Gastrocnemius medialis (tissue), 4 donors: ENCODE data around the gene KDM3B.

Experiments
- POLR2A ChIP-seq, 2 donors: fragments of 450-650 bp; IDR thresholded peaks; one replicate each; pipeline ENCODE4 v1.6.1; 2017; ENCODE audit warnings: antibody characterized with exemption in 2 of 2, mild to moderate bottlenecking in 2 of 2, moderate library complexity in 2 of 2
- TF ChIP-seq, protein P1 (sequence below), 5 experiments: fragments of 450-650 bp in 3 of 5; fragments of 200-600 bp in 2 of 5; sonication (generic) in 2 of 5; IDR thresholded peaks in 4 of 5; conservative IDR thresholded peaks in 1 of 5; 1 replicate in 4 of 5; 2 replicates in 1 of 5; pipeline ENCODE4 v1.5.1; 2016 to 2019; ENCODE audit warnings: antibody characterized with exemption in 5 of 5, mild to moderate bottlenecking in 3 of 5, moderate library complexity in 3 of 5

DNA sequence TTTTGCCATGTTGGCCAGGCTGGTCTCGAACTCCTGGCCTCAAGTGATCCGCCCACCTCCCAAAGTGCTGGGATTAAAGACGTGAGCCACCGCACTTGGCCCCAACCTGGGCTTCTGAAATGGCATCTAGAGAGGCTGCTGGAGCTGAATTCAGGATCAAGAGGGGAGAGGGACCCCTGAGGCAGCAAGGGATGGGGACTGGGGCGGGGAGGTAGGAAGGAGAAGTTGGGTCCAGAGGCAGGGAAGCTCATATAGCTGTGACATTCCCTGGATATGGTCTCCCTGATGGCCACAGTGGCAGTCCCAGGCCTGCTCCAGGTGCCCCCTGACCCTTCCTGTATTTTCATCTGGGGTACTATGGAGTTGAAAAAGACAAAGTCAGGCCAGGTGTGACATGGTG, 98.5 kb downstream of the KDM3B start:
- TF ChIP-seq, protein P1, sequence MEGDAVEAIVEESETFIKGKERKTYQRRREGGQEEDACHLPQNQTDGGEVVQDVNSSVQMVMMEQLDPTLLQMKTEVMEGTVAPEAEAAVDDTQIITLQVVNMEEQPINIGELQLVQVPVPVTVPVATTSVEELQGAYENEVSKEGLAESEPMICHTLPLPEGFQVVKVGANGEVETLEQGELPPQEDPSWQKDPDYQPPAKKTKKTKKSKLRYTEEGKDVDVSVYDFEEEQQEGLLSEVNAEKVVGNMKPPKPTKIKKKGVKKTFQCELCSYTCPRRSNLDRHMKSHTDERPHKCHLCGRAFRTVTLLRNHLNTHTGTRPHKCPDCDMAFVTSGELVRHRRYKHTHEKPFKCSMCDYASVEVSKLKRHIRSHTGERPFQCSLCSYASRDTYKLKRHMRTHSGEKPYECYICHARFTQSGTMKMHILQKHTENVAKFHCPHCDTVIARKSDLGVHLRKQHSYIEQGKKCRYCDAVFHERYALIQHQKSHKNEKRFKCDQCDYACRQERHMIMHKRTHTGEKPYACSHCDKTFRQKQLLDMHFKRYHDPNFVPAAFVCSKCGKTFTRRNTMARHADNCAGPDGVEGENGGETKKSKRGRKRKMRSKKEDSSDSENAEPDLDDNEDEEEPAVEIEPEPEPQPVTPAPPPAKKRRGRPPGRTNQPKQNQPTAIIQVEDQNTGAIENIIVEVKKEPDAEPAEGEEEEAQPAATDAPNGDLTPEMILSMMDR (IDR thresholded peaks at IDR 0.05 in 4 of 5, conservative IDR thresholded peaks at IDR 0.05 in 1 of 5), result no peak
- no peak for TF ChIP-seq POLR2A (IDR thresholded peaks at IDR 0.05)
